HG03039 (cell line): Measurements from ENCODE around the gene VNN1.
A peak's percentile ranks its signal among the peaks of the same experiment; 100 is the strongest.
"Not testable (repeated sequence)": the region's sequence is repeated elsewhere in the genome, so short reads cannot be mapped to it uniquely, and the experiment has no call there.

Source experiments
- ATAC-seq: cut with Tn5 transposase; IDR thresholded peaks from one replicate; pipeline ENCODE4 v1.9.1; 2021; ENCODE audit warnings: mild to moderate bottlenecking, moderate library complexity; ENCODE audit not compliant: unreplicated experiment

VNN1 gene

GRCh38 chr6:132675002-132675401 lies 38.9 kb downstream of the VNN1 start:
- ATAC-seq: no peak

DNA sequence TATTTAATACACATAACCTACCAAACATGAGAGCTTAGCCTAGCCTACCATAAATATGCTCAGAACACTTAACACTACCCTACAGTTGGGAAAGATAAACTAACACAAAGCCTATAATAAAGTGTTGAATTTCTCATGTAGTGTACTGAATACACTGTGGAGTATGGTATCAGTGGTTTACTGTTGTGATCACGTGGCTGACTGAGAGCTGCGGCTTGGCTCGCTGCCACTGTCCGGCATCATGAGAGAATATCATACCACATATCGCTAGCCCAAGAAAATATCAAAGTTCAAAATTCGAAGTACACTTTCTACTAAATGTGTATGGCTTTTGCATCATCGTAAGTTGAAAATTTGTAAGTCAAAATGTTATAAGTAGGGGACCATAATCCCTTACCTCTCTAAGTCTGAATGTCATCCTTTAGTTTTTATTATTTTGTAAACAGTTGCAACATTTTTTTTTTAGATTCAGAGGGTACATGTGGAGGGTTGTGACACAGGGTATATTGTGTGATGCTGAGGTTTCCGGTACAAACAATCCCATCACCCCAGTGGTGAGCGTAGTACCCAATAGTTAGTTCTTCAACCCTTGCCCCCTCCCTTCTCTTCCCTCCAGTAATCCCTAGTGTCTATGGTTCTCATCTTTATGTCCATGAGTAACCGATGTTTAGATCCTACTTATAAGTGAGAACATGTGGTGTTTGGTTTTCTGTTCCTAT lies 40.3 kb downstream of the VNN1 start:
- ATAC-seq: no peak

GRCh38 chr6:132671295-132671694 lies 42.6 kb downstream of the VNN1 start:
- ATAC-seq: no peak

DNA sequence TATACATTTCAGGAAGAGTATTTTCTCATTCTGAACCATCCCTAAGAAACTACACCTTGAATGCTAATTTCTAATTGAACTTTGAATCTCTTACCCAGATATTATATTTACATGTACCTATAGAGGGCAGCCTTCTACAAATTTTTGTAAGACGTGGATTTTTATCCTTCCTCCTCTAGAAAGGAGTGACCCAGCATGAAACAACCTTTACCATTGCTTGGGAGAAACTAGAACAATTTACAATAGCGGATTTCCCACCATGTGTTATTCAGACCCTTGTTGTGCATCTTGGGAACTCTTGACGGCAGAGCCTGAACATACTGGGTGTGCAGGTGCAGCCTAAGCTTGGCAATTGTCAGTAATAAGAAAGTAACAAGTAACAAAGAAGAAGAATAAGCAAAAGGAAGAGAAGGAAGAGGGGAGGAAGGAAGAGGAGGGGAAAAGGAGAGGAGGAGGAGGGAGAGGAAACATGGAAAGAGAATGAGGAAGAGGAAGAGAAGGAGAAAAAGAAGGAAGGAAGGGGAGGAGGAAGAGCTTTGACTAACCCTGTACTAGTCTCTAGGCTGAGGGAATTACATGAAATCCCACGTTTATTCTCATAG lies 44.1 kb downstream of the VNN1 start:
- no peak for ATAC-seq

DNA sequence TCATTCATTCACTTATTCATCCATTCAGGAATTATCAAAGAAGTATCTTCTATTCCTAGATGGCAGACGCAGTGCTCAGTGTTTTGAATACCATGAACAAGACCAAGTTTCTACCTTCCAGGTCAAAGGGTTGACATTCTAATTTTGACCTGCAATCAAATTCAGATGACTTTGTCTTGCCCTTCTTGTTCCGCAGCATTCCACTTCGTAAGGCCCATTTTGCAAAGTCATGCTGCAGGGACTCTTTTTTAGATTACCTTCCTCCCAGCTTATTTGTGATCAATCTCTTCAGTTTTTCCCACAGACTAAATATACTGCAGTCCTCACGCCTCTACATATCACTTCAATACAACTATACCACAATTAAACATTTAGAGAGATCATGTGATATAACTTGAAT lies 47.7 kb downstream of the VNN1 start:
- no peak for ATAC-seq

DNA sequence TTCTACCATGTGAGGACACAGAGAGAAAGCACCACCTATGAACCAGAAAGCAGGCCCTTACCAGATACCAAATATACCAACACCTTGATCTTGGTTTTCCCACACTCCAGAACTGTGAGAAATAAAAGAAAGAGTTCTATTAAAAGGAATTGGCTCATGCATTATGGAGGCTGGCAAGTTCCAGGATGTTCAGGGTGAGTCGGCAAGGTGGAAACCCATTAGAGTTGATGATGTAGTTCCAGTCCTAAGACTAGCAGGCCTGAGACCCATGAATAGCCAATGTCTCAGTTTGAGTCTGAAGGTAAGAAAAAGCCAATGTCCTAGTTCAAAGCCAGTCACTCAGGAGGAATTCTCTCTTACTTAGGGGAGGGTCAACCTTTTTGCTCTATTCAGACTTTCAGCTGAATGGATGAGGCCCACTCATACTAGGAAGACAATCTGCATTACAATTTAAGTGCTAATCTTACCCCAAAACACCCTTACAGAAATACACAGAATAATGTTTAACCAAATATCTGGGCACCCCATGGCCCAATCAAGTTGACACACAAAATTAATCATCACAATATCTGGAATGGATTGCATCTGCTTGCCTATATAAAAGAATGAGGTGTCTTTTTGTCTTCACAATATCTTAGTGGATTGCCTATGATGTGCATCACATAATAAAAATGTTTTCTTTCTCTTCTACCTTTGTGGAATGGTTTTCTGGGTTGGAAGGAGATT lies 49.4 kb downstream of the VNN1 start:
- no peak for ATAC-seq

DNA sequence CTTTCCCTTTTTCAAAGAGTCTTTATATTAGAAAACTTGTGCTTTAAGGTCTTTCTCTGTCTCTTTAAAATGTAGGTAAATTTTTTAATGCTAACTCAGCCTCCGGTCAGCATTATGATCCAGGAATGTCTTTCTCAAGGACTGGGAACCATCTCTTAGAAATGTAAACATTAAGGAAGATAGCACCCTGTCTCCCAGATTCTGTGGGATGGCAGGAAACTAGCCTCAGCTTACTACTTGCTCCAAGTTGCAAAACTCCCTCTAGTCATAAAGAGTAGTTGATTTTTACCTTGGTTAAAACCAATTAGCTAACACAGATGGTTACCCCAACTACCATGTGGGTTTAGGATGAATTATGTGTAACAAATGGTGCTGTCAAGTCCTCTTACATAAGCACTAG lies 50.2 kb downstream of the VNN1 start:
- no peak for ATAC-seq

GRCh38 chr6:132661906-132662305 lies 51.9 kb downstream of the VNN1 start:
- ATAC-seq: no peak

DNA sequence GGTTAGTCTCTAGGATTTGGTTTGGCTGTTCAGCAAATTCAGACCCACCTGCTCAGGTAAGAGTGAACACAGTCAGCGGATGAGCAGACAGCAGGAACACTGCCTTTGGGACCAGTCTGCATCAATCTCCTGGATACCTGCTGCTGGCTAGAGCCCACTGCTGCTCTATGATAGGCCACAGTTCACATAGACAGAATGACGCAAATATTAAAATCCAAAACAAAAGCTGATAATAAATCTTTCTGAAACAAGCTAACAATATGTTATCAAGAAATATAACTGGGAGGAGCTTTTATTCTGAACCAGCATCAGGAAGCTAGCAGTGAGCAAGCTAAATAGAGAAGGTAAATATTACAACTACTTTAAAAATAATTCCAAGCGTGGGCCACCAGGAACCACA lies 54.8 kb downstream of the VNN1 start, which contains the start of gene TAAR1:
TSS of gene TAAR1 (minus strand) at position 101 of the 400 bp plus-strand sequence. CDS start 13,179 bp downstream, outside the sequence.
- ATAC-seq: no peak

- ATAC-seq: no peak
These were observed 62.8 kb downstream of the VNN1 start for GRCh38 chr6:132651062-132651461.

- ATAC-seq: no peak
These were observed 63.4 kb downstream of the VNN1 start for GRCh38 chr6:132650429-132650828.

GRCh38 chr6:132648828-132649227 lies 65.0 kb downstream of the VNN1 start:
- no peak for ATAC-seq

- peak; percentile 73 for ATAC-seq
These were observed 65.5 kb downstream of the VNN1 start for GRCh38 chr6:132648356-132648755.

GRCh38 chr6:132643547-132643946 lies 70.3 kb downstream of the VNN1 start:
- ATAC-seq: no peak

- not testable (repeated sequence) for ATAC-seq
These were observed 76.7 kb downstream of the VNN1 start for GRCh38 chr6:132637135-132637534.

DNA sequence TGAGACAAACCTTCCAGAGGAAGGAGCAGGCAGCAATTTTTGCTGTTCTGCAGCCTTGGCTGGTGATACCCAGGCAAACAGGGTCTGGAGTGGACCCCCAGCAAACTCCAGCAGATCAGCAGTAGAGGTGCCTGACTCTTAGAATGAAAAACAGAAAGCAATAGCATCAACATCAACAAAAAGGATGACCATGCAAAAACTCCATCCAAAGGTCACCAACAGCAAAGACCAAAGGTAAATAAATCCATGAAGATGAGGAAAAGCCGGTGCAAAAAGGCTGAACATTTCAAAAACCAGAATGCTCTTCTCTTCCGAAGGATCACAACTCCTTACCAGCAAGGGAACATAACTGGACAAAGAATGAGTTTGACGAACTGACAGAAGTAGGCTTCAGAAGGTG lies 77.9 kb downstream of the VNN1 start:
- ATAC-seq: not testable (repeated sequence)

DNA sequence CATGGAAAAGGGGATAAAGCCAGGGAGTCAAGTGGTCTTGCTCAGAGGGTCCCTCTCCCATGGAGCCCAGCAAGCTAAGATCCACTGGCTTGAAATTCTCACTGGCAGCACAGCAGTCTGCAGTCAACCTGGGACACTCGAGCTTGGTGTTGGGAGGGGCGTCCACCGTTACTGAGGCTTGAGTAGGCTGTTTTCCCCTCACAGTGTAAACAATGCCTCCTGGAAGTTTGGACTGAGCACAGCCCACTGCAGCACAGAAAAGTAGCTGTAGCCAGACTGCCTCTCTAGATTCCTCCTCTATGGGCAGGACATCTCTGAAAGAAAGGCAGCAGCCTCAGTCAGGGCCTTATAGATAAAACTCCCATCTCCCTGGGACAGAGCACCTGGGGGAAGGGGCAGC lies 78.6 kb downstream of the VNN1 start:
- not testable (repeated sequence) for ATAC-seq

- ATAC-seq: no peak
These were observed 79.1 kb downstream of the VNN1 start for GRCh38 chr6:132634796-132635195.

GRCh38 chr6:132633362-132633761 lies 80.5 kb downstream of the VNN1 start:
- ATAC-seq: no peak
